ENCODE results near the gene GREM1. TPM values are rescaled to one million over a fixed set of nuclear protein-coding genes. Genes with fewer than 3 reads are reported as not detected.

The GREM1 gene
- total and polyA plus RNA-seq, 2 donors (not counting 3 experiments of a cell fraction or from before 2014, with no cell fraction given), result not detected

DNA sequence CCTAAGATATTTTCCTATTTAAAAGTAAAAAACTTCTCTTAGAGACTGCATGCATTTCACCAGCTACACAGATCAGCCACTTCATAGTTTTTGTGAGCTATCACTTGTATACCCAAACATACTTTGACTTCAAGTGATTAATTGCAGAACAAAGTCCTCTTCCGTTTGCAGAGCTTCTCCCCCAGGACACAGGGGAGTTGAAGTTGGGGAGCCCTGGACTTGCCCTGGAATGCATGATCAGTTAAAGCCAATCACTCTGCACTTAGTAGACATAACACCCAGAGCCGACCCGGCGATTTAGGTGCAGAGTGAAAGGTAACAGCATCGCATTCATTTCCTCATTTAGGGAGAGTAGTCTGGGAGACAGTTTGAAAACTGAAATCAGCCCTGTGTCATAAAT is 70.1 kb downstream of the GREM1 start:
- H3K27me3 ChIP-seq (ENCODE audit: control insufficient read depth in 2 of 2, insufficient read depth in 2 of 2, low read length in 2 of 2), result no peaks in the 10 kb centered on the region
- no TSS peak for BruUV-seq (replicated peaks)
- ChIA-PET CTCF (interaction anchor here (0.8 to 1.5 kb wide), 2 partner anchors 12 to 56 kb away, joined by 3 read pairs; no protein-coding TSS in a partner anchor), POLR2A (no interaction called here)
- no peaks in the 10 kb centered on the region for H3K36me3 ChIP-seq (ENCODE audit: control insufficient read depth in 2 of 2, extremely low read depth in 1 of 2, insufficient read depth in 2 of 2, low read length in 2 of 2)
- no peaks in the 10 kb centered on the region for H3K9me1 ChIP-seq (replicated peaks; ENCODE audit: control insufficient read depth, extremely low read depth, insufficient read depth, low read length)
- H3K4me2 ChIP-seq (ENCODE audit: insufficient read depth, low read length), result no peak overlapping the region
- dilution Hi-C loops (cut with MboI; ENCODE audit: extremely low pct_ligation_motif_present, low sequenced_read_pairs), result no loop called here
- FAIRE-seq, result no peak
- TF ChIP-seq, protein P1, sequence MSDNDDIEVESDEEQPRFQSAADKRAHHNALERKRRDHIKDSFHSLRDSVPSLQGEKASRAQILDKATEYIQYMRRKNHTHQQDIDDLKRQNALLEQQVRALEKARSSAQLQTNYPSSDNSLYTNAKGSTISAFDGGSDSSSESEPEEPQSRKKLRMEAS (IDR thresholded peaks at IDR 0.05; ENCODE audit: insufficient read depth, insufficient read length), result no peak
- TF ChIP-seq JUN (IDR thresholded peaks at IDR 0.05; ENCODE audit: borderline replicate concordance, insufficient read depth, insufficient read length, low read depth), result no peak
- H3K4me3 ChIP-seq (replicated peaks in 1 of 3; ENCODE audit: insufficient read depth in 1 of 3, low read depth in 1 of 3, low read length in 3 of 3), result no peak overlapping the region
- H2AFZ ChIP-seq (ENCODE audit: low read depth, low read length), result no peak overlapping the region
- H4K20me1 ChIP-seq (replicated peaks; ENCODE audit: control insufficient read depth, extremely low read depth, insufficient read depth, low read length), result no peaks in the 10 kb centered on the region
- no peak overlapping the region for H3K27ac ChIP-seq (ENCODE audit: insufficient read depth, low read depth, low read length)
- H3K4me1 ChIP-seq (ENCODE audit: control insufficient read depth, extremely low read depth, insufficient read depth, low read length), result peaks cover 7% of the 10 kb centered on the region
- DNase-seq (ENCODE audit: low read depth, low spot score), result no peak
- H3K79me2 ChIP-seq (ENCODE audit: control insufficient read depth, insufficient read depth, low read length), result no peaks in the 10 kb centered on the region
- H3K9me3 ChIP-seq (replicated peaks; ENCODE audit: control insufficient read depth, insufficient read depth, low read length), result no peaks in the 10 kb centered on the region
- intact Hi-C loops (cut with micrococcal nuclease), result no loop called here
- H3K9ac ChIP-seq (replicated peaks; ENCODE audit: extremely low read depth, insufficient read depth, low read length), result no peak overlapping the region

DNA sequence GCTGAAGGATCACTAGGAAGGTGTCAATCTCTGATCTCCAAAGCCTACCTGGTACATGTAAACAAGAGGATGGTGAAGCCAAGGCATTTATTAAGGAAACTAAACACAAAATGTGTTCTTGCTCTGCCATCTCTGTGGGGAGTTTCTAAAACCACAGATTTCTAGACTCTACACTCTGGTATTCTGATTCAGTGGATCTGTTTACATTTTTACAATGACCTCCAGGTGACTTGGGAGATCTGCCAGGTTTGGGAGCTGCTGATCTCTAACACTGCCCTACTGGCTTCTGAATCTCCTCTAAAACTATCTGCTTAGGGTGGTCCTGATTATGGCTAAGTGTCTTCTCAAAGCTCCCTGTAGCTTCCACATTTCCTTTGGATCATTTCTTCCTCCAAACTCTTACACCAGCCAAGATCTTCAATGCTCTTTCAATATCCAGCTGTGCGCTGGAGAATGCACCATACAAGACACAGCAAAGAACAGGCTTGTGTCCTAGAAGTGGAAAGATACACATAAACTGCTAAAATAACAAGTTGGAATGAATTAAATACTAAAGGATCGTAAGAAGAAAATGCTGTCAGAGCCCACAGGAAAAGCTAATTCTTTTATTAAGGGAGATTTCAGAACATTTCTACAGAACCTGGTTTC is 72.7 kb downstream of the GREM1 start:
- Histone ChIP-seq H4K20me1 (replicated peaks; ENCODE audit: control insufficient read depth, extremely low read depth, insufficient read depth, low read length) (no peaks in the 10 kb centered on the region), H2AFZ (ENCODE audit: low read depth, low read length) (no peak overlapping the region), H3K4me1 (ENCODE audit: control insufficient read depth, extremely low read depth, insufficient read depth, low read length) (peaks cover 10% of the 10 kb centered on the region), H3K27ac (ENCODE audit: insufficient read depth, low read depth, low read length) (no peak overlapping the region), H3K4me2 (ENCODE audit: insufficient read depth, low read length) (no peak overlapping the region), H3K79me2 (ENCODE audit: control insufficient read depth, insufficient read depth, low read length) (no peaks in the 10 kb centered on the region), H3K9me3 (replicated peaks; ENCODE audit: control insufficient read depth, insufficient read depth, low read length) (no peaks in the 10 kb centered on the region), H3K9ac (replicated peaks; ENCODE audit: extremely low read depth, insufficient read depth, low read length) (no peak overlapping the region), H3K27me3 (ENCODE audit: control insufficient read depth in 2 of 2, insufficient read depth in 2 of 2, low read length in 2 of 2) (no peaks in the 10 kb centered on the region), H3K36me3 (ENCODE audit: control insufficient read depth in 2 of 2, extremely low read depth in 1 of 2, insufficient read depth in 2 of 2, low read length in 2 of 2) (no peaks in the 10 kb centered on the region), H3K4me3 (replicated peaks in 1 of 3; ENCODE audit: insufficient read depth in 1 of 3, low read depth in 1 of 3, low read length in 3 of 3) (no peak overlapping the region), H3K9me1 (replicated peaks; ENCODE audit: control insufficient read depth, extremely low read depth, insufficient read depth, low read length) (no peaks in the 10 kb centered on the region)
- TF ChIP-seq MYC (IDR thresholded peaks at IDR 0.05; ENCODE audit: low read depth, low read length), result no peak
- intact Hi-C loops (cut with micrococcal nuclease), result loop anchor here (5.0 kb wide), 1 partner anchor 67 kb away; no protein-coding TSS in a partner anchor
- DNase-seq (ENCODE audit: low read depth, low spot score) (no peak), FAIRE-seq (no peak)
- dilution Hi-C loops (cut with MboI; ENCODE audit: extremely low pct_ligation_motif_present, low sequenced_read_pairs), result no loop called here
- BruUV-seq (replicated peaks), result no TSS peak
- CTCF ChIA-PET, result interaction anchor here (0.8 kb wide), 1 partner anchor 146 kb away, joined by 4 read pairs; no protein-coding TSS in a partner anchor
- POLR2A ChIA-PET, result no interaction called here

Data from endothelial cell of umbilical vein (primary cell).